Stomach smooth muscle (tissue), 2 donors: ENCODE results near the gene HERC3.

Experiments
- H3K27ac ChIP-seq: one replicate; pipeline ENCODE4 v1.7.0; 2013; ENCODE audit warnings: mild to moderate bottlenecking, low read length, inconsistent platforms
- H3K27me3 ChIP-seq, 2 donors: one replicate each; pipeline ENCODE4 v1.7.0; 2013; ENCODE audit warnings: low read length in 2 of 2; ENCODE audit not compliant: insufficient read depth in 2 of 2, control insufficient read depth in 1 of 2
- H3K36me3 ChIP-seq, 2 donors: one replicate each; pipeline ENCODE4 v1.7.0; 2013; ENCODE audit warnings: low read length in 2 of 2; ENCODE audit not compliant: control insufficient read depth in 2 of 2, insufficient read depth in 2 of 2
- H3K4me1 ChIP-seq: one replicate; pipeline ENCODE4 v1.7.0; 2013; ENCODE audit warnings: low read length; ENCODE audit not compliant: control insufficient read depth, insufficient read depth
- H3K4me3 ChIP-seq, 2 donors: one replicate each; pipeline ENCODE4 v1.7.0; 2013; ENCODE audit warnings: low read length in 2 of 2
- H3K9ac ChIP-seq, 2 donors: one replicate each; pipeline ENCODE4 v1.7.0; 2013; ENCODE audit warnings: low read length in 2 of 2, mild to moderate bottlenecking in 1 of 2
- H3K9me3 ChIP-seq, 2 donors: one replicate each; pipeline ENCODE4 v1.7.0; 2013; ENCODE audit warnings: low read length in 2 of 2; ENCODE audit not compliant: control insufficient read depth in 2 of 2
- donor health status: healthy.
- donor health status: Pancreatic carcinoma.

Gene HERC3

GRCh38 chr4:88696630-88697029 is 104.3 kb downstream of the HERC3 start:
- no peaks in the 10 kb centered on the region for H3K4me1 ChIP-seq
- no peak overlapping the region for H3K27ac ChIP-seq
- no peaks in the 10 kb centered on the region for H3K27me3 ChIP-seq
- no peaks in the 10 kb centered on the region for H3K9me3 ChIP-seq
- peak overlapping the region in 1 of 2 donors; percentile 79 for H3K9ac ChIP-seq
- H3K36me3 ChIP-seq = no peaks in the 10 kb centered on the region
- peak overlapping the region; percentile 78 to 85 for H3K4me3 ChIP-seq

GRCh38 chr4:88697141-88697540 is 104.9 kb downstream of the HERC3 start:
- H3K9ac ChIP-seq = peak overlapping the region; percentile 75 to 79
- H3K27ac ChIP-seq = peak overlapping the region; percentile 62
- peak overlapping the region; percentile 78 to 85 for H3K4me3 ChIP-seq
- H3K27me3 ChIP-seq = no peaks in the 10 kb centered on the region
- H3K4me1 ChIP-seq = no peaks in the 10 kb centered on the region
- no peaks in the 10 kb centered on the region for H3K36me3 ChIP-seq
- H3K9me3 ChIP-seq = no peaks in the 10 kb centered on the region

- H3K4me1 ChIP-seq = no peaks in the 10 kb centered on the region
- no peaks in the 10 kb centered on the region for H3K27me3 ChIP-seq
- peak within 1 kb of the TSS; percentile 62 for H3K27ac ChIP-seq
- no peaks in the 10 kb centered on the region for H3K9me3 ChIP-seq
- peak within 1 kb of the TSS; percentile 78 to 85 for H3K4me3 ChIP-seq
- no peaks in the 10 kb centered on the region for H3K36me3 ChIP-seq
- H3K9ac ChIP-seq = peak within 1 kb of the TSS; percentile 75 to 79
Measured at GRCh38 chr4:88697588-88698329, 105.5 kb downstream of the HERC3 start, which contains the start of gene NAP1L5. Gene NAP1L5 (minus strand): TSS chr4:88697829. CDS start chr4:88697754, 75 bp downstream.

- no peak overlapping the region for H3K27ac ChIP-seq
Measured at GRCh38 chr4:88698519-88698918, 106.2 kb downstream of the HERC3 start.

GRCh38 chr4:88702782-88703181 is 110.5 kb downstream of the HERC3 start:
- Histone ChIP-seq H3K9ac (no peak overlapping the region), H3K9me3 (no peaks in the 10 kb centered on the region), H3K27me3 (no peaks in the 10 kb centered on the region), H3K4me3 (no peak overlapping the region), H3K27ac (no peak overlapping the region), H3K4me1 (peaks cover 11% of the 10 kb centered on the region), H3K36me3 (peaks cover 8 to 11% of the 10 kb centered on the region in 2 donors)

More at GRCh38 chr4:88698519-88698918, 106.2 kb downstream of the HERC3 start:
- Histone ChIP-seq H3K4me1 (no peaks in the 10 kb centered on the region), H3K36me3 (peaks cover under 1 to 3% of the 10 kb centered on the region in 2 donors), H3K9ac (no peak overlapping the region), H3K4me3 (no peak overlapping the region), H3K27me3 (no peaks in the 10 kb centered on the region), H3K9me3 (no peaks in the 10 kb centered on the region)

GRCh38 chr4:88705223-88705622 is 112.9 kb downstream of the HERC3 start:
- Histone ChIP-seq H3K4me1 (peaks cover 11% of the 10 kb centered on the region), H3K9me3 (no peaks in the 10 kb centered on the region), H3K9ac (no peak overlapping the region), H3K4me3 (no peak overlapping the region), H3K27me3 (no peaks in the 10 kb centered on the region), H3K36me3 (peaks cover 8 to 12% of the 10 kb centered on the region in 2 donors), H3K27ac (no peak overlapping the region)

- Histone ChIP-seq H3K4me1 (peaks cover 11% of the 10 kb centered on the region), H3K27ac (peak overlapping the region; percentile 12), H3K9ac (no peak overlapping the region), H3K36me3 (peaks cover 8 to 19% of the 10 kb centered on the region in 2 donors), H3K4me3 (no peak overlapping the region), H3K27me3 (no peaks in the 10 kb centered on the region), H3K9me3 (no peaks in the 10 kb centered on the region)
Measured at GRCh38 chr4:88705805-88706492, 113.7 kb downstream of the HERC3 start.

GRCh38 chr4:88706574-88706973 is 114.3 kb downstream of the HERC3 start:
- H3K9me3 ChIP-seq = no peaks in the 10 kb centered on the region
- H3K36me3 ChIP-seq = peaks cover 8 to 22% of the 10 kb centered on the region in 2 donors
- no peaks in the 10 kb centered on the region for H3K27me3 ChIP-seq
- H3K27ac ChIP-seq = peak overlapping the region; percentile 12
- H3K4me3 ChIP-seq = peak overlapping the region in 1 of 2 donors; percentile 54
- H3K9ac ChIP-seq = peak overlapping the region; percentile 24 to 43
- peaks cover 11% of the 10 kb centered on the region for H3K4me1 ChIP-seq

GRCh38 chr4:88709989-88710388 is 117.7 kb downstream of the HERC3 start:
- Histone ChIP-seq H3K27me3 (no peaks in the 10 kb centered on the region), H3K4me1 (peaks cover 11% of the 10 kb centered on the region), H3K9ac (no peak overlapping the region), H3K36me3 (peaks cover 3 to 14% of the 10 kb centered on the region in 2 donors), H3K27ac (no peak overlapping the region), H3K4me3 (no peak overlapping the region), H3K9me3 (no peaks in the 10 kb centered on the region)

- no peak overlapping the region for H3K9ac ChIP-seq
- H3K4me1 ChIP-seq = no peaks in the 10 kb centered on the region
- no peaks in the 10 kb centered on the region for H3K27me3 ChIP-seq
- H3K36me3 ChIP-seq = peaks cover 3 to 27% of the 10 kb centered on the region in 2 donors
- peaks cover 0 to 4% of the 10 kb centered on the region in 2 donors for H3K9me3 ChIP-seq
- H3K27ac ChIP-seq = no peak overlapping the region
- H3K4me3 ChIP-seq = no peak overlapping the region
Measured at GRCh38 chr4:88713782-88714181, 121.5 kb downstream of the HERC3 start.
